GM18519 (cell line): ENCODE results near the gene TXN2.

Experiments
- ATAC-seq: cut with Tn5 transposase; IDR thresholded peaks from one replicate; pipeline ENCODE4 v1.9.1; 2021; ENCODE audit warnings: mild to moderate bottlenecking, moderate library complexity; ENCODE audit not compliant: unreplicated experiment, low FRiP score

The TXN2 gene

DNA sequence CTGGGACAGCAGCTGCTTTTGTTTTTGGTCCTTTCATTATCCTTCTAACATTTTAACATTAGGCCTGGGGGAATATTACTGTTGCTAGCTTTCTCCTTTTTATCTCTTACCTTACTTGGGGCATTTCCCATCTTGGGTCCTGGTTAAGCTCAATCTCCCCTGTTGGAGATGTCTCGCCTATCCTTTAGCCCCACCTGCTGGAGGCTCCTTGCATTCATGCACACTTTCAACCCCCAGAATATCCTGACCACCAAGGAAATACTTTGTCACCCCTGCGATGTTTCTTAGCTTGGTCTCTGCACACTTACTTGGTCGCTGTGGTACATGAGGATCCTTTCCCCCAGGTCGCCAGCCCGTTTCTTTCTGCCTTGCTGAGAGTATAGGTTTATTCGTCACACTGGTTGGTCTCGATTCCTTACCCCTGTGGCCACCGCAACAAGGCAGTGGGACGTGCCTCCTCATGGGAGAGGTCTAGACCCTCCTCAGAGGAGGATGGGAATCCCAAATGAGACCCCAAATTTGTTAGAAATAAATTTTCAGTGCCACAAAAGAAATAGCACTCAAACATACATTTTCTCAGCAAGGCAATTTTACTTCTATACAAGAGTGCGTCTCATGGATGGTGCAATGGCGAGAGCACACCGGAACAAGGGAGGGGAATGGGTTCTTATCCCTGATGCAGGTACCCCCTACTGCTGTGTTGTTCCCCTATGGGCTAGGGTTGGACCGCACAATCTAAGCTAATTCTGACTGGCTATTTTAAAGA lies 5.4 kb upstream of the TXN2 start:
- ATAC-seq, result no peak

DNA sequence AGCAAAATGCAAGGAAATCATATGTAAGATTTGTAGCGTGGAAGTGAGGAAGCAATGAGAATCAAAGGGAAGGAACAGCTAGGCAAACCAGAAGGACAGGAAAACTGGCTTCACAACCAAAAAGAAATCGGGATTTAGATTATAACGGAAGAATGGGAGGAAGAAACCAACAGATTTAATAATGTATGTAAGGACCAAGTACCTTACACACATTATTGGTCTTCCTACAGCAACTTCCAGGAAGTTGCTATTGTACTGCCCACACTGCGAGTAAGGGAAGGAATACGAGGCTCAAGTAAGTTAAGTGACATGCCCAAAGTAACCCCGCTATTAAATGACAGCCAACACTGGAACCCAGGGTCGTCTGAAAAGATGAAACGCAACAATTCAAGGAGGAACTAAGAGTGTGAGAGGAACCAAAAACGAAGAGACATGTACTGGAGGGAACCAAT lies 473 bp downstream of the TXN2 start:
- no peak for ATAC-seq

DNA sequence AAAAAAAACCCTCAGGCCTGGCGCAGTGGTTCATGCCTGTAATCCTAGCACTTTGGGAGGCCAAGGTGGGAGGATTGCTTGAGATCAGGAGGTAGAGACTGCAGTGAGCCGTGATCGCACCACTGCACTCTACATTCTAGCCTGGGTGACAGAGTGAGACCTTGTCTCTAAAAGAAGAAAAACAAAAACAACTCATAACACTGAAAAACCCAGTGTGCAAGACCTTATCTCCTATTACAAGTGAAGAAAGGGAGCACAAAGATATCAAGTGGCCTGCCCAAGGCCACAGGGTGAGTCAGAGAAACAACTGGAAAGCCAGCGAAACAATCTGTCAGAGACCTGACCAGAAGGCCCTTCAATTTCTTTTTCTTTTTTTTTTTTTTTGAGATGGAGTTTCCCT lies 2.5 kb downstream of the TXN2 start:
- ATAC-seq, result no peak

DNA sequence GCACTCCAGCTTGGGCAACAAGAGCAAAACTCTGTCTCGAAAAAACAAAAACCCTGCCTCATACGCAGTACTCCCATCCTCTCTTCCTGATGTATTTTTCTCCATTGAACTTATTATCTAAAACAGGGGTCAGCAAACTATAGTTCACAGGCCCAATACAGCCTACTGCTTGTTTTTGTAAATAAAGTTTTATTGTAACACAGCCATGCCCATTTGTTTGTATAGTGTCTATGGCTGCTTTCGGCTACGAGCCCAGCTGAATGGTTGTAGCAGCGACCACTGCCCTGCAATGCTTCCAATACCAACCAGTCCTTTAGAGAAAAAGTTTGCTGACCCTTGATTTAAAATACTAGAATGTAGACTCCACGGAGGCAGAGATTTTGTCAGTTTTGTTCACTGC lies 6.1 kb downstream of the TXN2 start:
- ATAC-seq, result no peak

DNA sequence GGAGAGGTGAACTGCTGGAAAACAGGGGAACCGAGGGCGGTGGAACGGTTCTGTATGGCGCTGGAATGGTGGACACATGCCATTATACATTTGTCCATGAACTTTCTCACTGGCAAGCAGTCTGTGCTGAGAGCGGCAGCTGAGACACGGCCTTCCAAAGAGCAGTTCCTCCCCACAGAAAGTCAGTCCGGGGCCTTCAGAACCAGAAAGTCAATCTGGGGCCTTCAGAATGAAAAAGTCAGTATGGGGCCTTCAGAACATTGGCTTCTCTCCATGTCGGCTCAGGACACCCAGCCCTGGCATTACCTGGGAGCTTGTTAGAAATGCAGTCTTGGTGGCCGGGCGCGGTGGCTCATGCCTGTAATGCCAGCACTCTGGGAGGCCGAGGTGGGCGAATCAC lies 8.8 kb downstream of the TXN2 start:
- no peak for ATAC-seq

DNA sequence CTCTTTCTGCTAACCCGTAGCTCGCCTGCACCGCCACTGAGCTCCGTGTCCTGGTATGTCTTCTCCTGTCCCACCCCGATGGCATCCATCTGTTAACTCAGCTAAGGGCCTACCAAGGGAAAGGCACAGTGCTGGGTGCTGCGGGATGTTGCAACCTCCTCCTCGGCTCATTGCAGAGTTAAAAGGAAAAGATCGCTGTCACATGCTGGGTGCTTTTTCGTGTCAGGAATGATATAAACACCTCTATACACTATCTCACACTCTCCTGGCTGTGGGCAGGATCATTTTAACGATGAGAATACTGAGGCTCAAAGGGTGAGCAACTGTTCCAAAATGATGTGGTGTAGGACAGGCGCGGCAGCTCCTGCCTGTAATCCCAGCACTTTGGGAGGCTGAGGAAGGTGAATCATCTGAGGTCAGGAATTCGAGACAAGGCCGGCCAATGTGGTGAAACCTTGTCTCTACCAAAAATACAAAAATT lies 10.1 kb downstream of the TXN2 start:
- no peak for ATAC-seq

DNA sequence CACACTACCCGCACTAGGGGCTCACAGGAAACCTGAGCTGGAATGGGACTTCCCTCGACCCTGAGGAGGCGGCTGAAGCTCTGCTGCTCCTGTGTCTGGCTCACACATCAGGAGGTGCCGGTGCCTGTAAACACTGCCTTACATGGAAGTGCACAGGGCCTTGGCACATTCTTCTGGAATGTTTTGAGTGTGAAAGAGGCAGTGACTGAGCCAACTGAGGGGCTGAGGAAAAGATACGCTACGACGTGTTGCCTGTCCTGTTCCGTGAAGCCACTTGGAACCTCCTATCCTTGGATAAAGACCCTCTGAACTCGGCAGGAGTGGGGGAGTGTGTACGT lies 10.5 kb downstream of the TXN2 start:
- no peak for ATAC-seq

DNA sequence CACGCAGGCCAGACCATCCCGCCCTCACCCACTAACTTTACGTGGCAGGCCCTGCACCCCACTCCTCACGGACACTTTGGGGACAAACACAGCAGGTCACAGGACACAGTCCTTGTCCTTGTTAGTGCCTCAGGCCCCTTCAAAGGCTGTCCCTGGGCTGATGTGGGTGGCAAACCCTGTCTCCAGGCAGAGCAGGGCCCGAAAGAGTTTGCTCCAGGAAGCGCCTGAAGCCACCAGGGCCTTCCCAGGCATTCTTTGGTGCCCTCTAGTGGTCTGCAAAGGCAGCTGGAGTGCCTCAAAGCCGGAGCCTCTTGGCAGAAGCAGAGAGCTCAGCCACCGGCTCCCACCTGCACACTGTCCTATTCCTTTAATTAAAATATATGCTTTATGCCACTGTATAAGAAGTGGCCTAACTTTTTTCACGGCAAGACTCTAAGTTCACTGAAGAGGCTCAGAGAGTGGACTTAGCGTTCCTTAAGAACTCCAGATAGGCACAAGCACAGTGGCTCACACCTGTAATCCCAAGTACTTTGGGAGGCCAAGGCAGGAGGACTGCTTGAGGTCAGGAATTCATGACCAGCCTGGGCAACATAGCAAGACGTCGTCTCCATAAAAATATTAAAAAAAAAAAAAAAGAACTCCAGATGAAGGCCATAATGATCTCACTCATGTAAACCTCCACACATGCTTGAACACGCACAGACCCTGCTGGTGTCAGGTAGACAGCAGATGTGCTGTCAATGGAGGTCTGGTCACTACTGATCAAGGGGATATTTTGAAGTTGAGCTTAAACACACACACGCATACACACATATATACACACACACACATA lies 11.1 kb downstream of the TXN2 start:
- ATAC-seq, result no peak

DNA sequence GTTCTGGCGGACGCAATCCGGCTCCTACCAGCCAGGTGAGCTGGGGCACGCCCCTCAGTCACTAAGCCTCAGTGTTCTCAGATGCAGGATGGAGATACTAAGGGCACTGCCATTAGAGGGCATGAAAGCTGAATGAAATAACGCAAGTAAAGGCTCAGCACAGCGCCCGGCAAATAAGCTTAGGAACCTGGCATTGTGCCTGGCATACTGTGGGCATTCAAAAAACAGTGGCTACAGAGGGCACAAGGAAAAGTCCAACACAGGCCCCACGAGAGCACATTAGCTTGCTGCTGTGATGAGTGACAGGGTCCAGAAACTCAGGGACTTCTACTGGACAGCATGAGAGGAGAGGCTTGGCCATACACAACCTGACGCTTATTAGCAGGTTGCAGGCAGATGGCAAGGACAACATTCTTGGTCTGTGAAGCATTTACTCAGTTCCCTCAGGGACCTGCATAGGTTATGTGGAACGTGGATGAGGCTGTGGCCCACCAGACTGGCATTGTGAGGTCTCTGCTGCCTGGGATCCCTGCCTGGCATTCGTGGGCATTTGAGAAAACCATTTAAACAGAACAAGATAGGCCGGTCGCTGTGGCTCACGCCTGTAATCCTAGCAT lies 12.2 kb downstream of the TXN2 start:
- ATAC-seq, result no peak

DNA sequence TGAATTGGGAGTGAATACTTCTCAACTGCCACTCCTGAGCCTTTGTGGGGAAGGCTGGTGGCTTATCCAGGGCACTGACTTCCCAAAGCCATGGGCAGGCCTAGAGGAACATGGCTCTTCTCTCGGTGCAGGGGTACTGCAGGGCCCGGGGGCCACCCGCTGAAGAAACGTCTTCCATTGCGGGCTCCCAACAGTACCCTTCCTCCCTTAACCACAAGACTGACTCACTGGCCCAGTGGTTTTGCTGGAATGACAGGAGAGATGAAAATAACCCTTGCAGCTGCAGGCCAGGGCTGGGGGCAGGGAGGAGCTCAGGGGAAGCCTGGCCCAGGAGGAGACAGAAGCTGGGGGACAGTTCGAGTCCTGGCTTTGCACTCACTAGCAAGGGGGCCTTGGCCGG lies 13.5 kb downstream of the TXN2 start:
- ATAC-seq, result no peak

DNA sequence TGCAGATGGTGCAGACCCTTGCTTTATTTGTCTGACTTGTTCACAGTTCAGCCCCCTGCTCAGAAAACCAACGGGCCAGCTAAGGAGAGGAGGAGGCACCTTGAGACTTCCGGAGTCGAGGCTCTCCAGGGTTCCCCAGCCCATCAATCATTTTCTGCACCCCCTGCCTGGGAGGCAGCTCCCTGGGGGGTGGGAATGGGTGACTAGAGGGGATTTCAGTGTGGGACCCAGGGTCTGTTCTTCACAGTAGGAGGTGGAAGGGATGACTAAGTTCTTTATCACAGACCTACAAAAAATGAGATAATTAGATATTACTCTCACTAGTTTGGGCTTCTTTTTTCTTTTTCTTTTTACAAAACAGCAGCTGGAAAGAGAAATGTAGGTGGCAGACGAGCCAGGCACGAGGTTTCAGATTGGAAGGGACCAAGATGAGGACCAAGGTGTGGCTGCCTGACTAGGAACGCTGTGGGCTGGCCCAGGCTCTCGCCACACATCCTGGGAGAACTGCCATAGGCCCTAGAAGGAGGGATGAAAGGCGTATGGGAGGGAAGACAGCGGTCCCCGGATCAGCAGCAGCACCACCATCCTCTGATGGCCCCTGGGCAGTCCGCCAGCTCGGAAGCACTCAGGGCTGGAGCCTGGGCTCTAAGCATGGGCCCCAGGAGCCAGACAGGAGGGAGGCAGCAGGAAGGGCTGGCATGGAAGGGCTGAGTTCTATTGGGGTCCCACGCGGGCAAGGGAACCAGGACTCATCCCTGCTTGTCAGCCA lies 14.2 kb downstream of the TXN2 start:
- ATAC-seq, result no peak

DNA sequence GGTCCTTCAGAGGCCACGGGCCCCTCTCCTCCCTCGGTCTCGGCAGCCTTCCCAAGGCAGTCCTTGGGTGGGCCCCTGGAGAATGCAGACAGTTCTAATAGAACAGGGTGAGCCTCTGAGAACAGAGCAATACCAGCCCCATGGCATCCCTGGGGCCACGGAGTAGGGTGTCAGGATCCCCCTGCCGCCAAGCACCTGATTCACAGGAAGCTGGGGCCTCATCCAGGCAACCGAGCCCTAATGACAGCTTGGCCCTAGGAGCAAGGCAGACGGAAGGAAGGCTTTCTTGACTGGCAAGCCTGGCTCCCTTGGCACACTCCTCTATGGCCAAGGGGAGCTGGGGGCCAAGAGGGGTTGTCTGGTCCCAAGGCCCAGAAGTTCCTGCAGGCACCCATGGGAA lies 15.2 kb downstream of the TXN2 start:
- ATAC-seq, result no peak

DNA sequence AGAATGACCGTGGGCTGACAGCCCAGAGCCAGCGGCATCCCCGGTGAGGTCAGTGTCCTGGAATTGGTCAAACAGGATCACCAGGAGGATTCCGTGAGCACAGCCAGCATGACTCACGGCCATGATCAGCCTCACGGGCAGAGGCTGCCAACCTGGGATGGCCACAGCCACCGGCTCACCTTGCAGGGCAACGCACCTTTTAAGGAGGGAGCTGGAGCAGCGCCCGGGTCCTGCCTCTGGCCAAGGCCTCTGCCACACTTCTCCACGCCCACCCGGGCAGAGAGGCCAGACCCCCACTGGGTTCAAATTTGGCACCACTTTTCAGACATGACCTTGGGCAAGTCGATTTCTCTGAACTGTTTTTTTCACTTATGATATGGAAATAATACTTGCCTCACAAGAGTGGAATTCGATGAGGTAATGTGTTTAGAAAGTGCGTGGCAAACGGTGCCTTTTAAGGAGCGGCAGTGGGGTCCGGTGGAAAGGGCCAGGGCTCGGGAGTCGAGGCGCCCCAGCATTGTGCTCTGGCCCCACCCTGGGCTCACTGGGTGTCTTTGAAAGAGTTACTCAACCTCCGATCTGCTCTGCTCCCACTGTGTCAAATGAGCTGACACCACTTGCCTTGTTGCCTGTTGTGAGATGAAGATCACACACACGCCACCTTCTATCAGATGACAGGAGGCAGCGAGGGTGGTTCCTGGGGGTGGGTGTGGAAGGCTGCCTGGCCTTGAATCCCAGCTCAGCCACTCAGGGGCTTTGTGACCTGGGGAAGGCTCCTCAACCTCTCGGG lies 16.0 kb downstream of the TXN2 start:
- ATAC-seq, result no peak

DNA sequence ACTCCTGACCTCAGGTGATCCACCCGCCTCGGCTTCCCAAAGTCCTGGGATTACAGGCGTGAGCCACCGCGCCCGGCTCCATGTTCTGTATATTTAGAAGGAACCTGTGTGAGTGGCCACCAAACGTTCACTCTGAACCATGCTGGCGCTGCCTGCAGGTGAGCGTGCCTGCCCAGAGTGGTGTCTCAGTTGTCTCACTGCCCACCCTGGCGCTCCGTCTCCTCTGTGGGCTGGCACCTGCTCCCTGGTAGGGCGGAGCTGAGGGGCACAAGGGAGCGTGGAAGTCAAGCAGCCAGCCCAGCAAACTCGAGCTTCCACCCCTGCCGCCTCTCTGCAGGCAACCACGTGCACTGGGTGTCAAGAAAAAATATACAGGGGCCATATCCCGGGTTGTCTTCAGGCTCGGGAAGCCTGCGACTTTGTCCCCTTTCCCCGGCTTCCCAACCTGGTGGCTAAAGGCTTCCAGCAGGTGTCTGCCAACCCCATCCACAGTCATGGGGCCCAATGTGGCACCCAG lies 16.7 kb downstream of the TXN2 start:
- ATAC-seq, result no peak

DNA sequence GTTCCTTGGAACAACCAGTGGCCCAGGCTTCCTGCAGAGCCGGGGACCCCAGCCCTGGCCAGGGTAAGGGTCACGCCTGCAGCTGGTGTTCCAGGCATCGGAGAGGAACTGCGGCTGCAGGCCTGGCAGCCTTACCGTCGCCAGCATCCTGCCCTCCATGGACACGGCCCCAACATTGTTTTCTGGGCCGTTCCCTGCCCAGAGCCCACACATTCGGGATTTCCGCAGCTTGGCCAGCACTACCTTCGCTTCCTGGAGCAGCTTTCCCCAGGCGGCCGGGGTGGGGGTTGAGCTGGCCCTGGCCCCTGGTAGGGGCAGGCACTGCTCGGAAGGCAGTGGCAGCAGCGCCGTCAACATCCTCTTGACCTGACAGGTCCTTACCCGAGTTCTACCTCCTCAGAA lies 17.7 kb downstream of the TXN2 start:
- no peak for ATAC-seq

DNA sequence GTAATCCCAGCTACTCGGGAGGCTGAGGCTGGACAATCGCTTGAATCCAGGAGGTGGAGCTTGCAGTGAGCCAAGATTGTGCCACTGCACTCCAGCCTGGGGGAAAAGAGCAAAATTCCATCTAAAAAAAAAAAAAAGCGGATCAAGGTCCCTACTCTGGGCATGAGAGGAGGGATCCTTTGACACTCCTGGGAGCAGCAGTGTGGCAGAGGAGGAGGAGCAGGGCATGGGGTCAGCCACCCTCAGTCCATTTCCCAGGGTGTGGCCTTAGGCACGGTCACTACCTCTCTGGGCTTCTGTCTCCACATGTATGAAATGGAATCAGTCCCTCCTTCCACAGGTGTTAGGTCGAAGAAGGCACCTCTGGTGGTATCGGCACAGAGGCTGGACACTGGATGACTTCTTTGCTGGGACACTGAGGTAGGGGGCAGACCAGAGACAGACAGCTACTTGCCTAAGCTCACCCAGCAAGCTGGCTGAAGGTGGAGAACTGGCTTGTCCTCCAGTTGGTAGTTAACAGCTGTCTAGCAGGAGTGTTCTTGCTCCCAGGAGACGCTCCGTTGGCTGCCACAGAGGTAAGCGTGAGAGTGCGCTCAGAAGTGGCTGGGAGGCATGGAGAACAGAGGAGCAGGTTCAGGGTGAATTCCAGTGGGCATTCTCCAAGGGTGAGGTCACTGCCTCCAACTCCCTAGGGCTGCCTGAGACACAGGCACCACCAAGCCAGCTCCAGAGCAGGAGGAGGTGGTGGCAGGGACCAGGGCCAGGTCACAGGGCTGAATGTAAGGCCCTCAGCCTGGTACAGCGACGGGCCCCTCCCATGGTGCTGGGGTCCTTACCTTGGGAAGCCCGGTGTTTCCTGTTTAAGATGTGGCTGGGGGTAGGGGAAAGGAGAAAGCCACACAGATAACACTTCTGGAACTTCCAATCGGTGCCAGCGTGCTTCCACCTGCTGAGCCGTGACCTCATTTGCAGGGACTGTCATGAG lies 19.5 kb downstream of the TXN2 start:
- ATAC-seq, result no peak

DNA sequence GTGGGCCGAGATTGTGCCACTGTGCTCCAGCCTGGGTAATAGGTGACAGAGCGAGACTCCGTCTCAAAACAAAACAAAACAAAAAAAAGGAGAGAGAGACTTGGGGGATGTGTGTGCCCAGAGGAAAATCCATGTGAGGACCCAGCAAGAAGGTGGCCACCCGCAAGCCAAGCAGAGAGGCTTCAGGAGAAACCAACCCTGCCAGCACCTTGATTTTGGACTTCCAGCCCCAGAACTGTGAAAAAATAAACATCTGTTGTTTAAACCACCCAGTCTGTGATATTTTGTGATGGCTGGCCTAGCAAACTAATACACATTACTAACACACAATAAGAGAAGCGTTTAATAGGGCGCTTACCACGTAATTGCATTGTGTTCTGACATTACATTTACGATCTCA lies 21.2 kb downstream of the TXN2 start:
- ATAC-seq, result no peak

DNA sequence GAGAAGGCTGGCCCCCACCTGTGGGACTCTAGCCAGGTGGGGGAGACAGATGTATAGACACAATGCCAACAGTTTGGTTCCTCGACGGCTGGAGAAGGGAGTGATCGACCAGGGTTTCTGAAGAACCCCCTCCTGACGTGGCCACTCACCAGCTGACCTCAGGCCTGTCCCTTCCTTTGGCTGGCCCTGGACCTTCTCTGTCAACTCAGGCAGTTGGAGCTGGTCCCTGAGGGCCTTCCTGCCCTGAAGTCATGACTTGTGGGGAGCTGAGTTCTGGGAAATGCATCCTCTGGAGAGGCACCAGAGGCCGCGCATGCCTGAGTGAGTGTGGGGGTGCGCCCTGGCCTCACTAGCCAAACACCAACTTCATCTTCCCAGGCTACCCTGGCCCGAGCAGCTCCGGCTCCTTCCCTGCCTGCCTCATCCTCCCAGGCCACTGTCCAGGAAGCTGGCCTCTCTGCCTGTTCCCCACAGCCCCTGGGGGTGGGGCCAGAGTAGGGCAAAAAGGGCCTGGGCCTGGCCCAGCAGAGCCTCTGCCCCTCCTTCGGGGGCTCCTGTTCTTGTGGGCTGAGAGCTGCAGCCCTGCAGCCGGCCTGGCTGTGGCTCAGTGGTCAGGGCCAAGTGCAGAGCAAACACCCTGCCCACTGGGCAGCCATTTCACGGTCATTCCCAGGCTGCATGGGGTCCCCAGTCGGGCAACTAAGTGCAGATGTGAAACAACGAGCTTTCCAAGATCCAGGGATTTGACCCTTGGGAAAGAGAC lies 23.6 kb downstream of the TXN2 start:
- no peak for ATAC-seq
